Measurements from ENCODE around the gene CDK5RAP3.

DNA sequence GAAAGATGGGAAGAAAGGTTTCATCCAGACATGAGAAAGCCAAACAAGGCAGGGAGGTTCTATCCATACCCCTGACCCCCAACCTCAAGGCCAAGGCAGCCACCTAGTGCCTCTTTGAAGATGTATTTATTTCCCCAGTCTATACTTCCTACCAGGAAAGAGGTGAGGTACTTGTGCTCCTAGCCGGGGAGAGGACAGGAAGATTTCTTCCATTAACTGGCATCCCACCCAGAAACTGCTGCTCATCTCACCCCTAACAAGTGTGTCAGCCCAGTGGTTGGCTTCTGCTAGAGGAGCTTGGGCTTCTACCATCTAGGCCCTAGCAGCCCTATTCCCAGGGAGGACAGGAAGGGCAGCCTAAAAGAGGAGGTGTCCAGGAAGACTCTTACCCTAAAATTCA, 57.8 kb downstream of the CDK5RAP3 start:
- no peak for TF ChIP-seq YY1 (IDR thresholded peaks at IDR 0.05; ENCODE audit: insufficient read depth, insufficient read length)
- TF ChIP-seq ZNF274 (IDR thresholded peaks at IDR 0.05; ENCODE audit: low read depth, low read length): no peak
- TF ChIP-seq SUZ12 (IDR thresholded peaks at IDR 0.05; ENCODE audit: extremely low read depth, insufficient read depth, insufficient read length): no peak

Measured in NT2/D1 (cell line).